Stimulated activated CD4-positive, alpha-beta T cell treated with anti-CD3 and anti-CD28 coated beads, Interleukin-4, amount 100 ng/mL, for 24 hours (primary cell): Measurements from ENCODE around the gene HOXA5.

Experiments used
- DNase-seq: peaks from one replicate; pipeline ENCODE4 v3.0.0-alpha.2; 2020

HOXA5 gene

GRCh38 chr7:27147199-27148030 lies 3.9 kb upstream of the HOXA5 start, which contains the start of gene HOXA6:
TSS of gene HOXA6 (minus strand) at chr7:27147774. CDS start at chr7:27147749, 25 bp downstream.
- DNase-seq, result no peak

DNA sequence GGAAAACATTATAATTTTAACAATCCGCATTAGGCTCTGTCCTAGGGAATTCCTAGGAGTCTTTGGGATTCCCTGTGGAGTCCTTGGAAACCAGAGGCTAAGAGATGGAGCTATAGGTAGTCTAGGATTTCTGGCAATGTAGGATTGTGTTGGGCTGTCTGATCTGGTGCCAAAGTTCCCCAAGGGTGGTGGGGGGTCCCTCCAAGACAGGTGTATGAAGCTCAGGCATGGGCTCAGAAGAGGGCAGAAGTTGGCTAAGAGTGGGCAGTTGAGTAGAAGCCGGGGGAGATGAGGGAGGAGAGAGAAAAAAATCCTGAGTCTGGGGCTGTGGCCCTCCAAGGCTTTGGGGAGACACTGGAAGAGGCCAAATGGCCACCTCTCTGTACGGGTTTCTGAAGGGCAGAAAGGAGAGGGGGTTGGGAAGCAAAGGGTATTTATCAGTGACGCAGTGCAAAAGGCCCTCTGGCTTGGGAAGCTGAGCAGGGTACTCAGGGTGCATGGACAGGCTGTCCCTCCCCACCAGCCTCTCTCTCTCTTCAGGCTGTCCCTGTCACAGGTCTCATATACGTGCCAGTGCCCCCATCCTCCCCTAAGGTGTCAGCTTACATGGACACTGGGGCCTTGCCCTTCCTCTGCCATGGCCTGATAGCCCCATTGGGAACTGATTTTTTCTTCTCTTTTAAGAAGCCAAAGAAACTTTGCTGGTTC lies 3.2 kb upstream of the HOXA5 start:
- no peak for DNase-seq

DNA sequence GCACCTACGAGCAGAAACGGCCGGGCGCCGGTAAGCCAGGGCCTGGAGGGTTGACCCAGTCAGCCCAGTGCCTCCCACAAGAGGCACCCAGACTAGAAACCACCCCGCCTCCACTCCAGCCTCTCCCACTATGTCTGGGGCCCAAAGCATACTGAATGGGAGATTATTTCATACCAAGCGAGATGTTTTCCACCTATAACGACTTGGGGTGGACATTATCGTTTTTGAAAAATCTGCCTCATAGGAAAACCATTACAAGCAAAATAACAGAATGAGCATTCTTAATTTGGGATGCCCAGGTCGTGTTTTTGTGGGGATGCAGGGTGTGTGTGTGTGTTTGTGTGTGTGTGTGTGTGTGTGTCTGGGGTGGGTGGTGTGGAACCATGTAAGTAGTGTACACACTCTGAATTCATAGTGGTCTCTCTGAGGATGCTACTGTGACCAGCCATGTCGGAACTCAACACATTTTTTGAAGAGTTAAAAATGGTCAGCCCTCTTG lies 2.5 kb upstream of the HOXA5 start:
- no peak for DNase-seq

DNA sequence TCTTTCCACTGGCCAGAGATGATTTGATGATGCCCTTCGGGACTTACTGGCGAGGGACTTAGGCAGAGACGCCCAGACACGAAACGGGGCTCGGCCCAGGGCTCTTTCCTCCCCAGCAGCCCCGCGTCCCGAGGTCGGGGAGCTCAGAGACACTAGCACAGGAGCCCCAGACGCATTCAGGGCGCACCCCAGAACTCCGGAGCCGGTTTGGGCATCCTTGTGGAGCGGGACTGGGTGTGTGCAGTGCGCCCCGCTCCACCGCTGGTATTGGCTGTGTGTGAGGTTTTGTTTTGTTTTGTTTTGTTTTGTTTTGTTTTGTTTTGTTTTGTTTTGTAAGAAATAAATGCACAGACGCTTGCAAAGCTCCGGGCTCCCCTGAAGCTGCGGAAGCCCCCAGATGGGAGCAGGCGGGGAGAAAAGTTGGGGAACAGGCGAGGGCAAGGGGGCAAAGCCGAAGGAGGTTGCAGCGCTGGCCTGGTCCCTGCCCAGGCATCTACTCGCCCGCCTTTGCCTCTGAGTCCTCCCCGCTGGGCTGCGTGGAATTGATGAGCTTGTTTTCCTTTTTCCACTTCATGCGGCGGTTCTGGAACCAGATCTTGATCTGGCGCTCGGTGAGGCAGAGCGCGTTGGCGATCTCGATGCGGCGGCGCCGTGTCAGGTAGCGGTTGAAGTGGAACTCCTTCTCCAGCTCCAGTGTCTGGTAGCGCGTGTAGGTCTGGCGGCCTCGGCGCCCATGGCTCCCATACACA lies 1.9 kb upstream of the HOXA5 start:
- DNase-seq, result no peak

DNA sequence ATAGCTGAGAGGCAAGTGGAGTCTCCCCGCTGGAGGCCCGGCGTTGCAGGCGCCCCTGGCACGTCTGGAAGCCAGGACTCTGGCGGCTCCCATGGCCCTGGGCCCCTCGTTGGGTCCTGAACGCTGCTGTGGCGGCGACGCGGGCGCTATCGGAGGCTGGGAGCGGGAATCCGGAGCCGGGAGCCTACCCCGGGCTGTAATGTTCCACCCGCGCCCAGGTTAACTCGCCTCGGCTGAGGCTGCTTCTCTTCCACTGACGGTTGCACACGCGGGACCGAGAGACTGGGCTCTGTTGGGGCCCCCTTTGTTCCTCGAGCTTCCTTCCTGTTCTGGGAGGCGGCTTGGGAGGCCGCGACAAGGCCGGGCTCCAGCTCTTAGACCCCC lies 1.3 kb upstream of the HOXA5 start:
- no peak for DNase-seq

DNA sequence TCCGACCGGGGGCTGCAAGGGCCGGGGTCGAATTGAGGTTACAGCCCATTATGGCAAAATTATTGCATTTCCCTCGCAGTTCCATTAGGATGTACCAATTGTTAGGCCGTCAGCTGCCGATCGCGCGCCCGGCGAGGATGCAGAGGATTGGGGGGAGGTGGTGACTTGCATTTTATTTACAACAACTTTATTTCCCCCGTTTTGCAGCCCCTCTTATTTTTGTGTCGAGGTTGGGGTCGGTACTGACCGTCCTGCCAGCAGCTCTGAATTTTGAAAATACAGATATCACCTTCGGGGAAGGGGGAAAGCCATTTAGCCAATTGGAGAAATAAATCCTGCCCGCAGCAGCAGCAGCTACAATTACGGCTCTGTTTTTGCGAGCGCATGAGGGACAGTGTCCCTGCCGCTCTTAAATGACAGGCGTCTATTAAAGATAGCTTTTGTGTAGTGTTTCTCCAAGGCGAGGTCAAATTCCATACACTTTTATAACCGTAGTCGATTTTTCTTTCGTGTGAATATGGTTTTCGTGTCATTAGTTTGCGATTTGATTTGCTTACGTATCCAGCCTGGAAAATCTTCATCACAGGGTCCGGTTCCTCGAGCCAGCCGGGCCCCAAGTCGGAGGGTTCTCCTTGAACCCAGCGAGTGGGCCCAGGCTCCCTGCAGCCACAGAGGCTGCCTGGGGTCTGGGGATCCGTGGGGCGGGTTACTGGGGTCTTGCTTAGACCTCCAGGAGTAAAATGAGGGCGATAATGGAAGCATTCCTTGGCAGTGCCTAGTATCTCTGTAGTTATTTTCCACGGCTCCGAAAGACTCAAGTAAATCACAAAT lies 684 bp upstream of the HOXA5 start:
- no peak for DNase-seq

GRCh38 chr7:27142580-27143022 lies 880 bp downstream of the HOXA5 start:
- DNase-seq, result no peak

DNA sequence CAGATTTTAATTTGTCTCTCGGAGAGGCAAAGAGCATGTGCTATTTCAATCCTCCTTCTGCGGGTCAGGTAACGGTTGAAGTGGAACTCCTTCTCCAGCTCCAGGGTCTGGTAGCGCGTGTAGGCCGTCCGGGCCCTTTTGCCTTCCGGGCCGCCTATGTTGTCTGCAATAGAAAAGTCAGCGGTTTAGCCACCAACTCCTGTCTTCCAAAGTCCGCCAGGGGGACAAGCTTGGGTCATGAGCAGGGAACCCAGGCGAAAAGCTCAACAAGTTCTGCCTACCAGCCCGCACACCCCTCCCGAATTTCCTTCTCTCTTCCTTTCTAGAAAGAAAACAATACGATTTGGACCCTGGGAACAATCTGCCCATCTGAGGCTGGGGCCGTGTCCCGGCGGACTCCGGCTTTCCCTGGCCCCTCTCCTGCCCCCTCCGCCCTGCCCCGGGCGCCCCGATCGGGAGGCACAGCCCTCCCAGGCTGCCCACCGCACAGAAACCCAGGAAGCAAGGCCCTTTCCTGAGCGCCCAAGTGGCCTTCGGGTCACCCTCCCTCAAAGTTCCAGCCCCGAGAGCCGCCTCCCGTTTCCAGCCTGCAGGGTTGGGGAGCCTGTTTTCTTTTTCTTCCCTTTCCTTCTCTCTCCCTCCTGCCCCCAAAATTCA lies 1.4 kb downstream of the HOXA5 start:
- no peak for DNase-seq

DNA sequence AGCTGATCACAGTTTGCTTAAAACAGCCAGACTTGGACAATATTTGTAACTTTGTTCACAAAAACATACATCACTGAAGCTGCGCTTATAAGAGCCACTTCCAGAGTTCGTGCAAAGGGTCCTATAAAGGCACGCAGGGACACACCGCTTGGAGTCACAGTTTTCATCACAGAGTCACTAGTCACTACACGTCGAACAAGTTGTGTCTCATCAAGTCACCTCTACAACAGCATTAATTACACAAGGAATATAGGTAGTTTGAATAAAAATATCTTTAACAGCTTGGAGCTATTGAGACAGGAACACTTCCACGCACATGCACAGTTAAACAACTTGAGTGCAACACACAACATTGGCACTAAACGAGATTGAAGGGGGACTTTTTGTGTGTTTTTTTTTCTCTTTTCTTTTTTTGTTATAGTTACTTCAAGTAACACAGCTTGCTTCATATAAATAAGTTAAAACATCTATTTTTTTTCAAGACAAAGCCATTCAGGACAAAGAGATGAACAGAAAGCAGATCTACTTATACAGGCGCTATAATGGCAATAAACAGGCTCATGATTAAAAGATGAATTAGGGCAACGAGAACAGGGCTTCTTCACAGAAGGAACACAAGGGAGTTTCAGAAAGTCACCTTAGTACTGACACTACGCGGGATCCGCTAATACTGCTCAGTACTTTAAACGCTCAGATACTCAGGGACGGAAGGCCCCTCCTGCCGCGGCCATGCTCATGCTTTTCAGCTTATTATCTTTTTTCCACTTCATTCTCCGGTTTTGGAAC lies 2.2 kb downstream of the HOXA5 start:
- no peak for DNase-seq

GRCh38 chr7:27140126-27140857 lies 3.2 kb downstream of the HOXA5 start:
- no peak for DNase-seq

- DNase-seq, result no peak
Observed at GRCh38 chr7:27139334-27140125, 4.0 kb downstream of the HOXA5 start.

DNA sequence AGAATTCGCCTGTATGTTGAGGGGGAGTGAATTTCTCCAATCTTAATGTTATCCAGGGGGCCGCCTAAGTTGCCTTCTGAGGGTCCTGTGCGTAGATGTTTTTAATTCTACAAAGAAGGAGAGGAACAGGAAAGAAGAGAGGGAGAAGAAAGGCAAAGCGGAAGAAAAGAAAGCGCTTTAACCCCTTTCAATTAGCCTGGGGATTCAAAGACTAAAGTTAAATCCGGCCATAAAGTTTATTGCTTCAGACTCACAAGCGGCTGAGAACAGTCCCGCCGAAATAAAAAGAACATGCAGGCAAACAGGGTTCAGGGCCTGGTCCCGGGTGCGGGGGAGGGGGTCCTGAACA lies 4.5 kb downstream of the HOXA5 start:
- DNase-seq, result no peak

DNA sequence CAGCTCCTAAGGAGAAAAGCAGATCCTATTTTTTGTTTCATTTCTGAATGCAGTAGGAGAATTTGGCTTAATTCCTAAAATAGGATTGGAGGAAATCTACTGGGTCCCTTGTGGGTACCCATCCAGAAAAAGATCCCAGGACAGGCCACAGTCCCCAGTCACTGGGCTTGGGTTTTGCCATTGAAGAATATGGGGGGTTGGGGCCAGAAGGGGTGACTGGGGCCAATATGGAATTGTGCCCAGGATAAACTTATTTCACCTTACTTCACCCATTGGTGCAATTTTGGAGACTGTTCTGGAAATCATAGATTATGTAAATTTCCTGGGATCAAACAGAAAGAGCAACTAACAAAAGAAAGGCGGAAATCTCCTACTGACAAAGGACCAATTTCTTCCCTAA lies 5.0 kb downstream of the HOXA5 start:
- no peak for DNase-seq

DNA sequence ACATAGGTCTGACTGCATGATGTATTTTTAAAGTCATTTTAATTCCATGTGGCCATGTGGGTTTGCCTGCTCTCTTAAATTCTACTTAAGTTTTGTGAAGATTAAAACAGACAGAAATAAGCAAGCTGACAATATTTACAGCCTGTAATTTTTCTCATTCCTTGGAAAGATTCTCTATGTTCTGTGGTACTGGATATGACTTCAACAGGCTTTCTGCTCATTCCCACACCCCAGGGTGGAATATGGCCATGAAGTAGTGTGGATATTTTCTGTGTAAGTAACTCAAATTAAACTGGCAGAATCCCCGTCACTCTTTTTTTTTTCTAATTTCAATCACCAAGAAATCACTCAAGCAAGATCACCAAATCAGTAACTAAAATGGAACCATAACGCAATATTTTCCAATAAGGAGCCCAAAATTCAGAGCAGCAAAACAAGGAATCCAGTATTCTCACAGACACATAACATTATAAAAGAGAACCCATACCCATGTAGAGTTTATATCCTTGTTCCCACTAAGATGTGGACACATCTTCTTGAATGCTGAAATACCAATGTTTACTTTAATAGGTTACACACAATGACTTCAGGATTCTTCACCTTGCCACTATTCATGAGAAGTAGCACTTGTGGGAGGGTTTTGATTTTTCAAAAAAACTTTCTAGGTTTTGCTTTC lies 5.7 kb downstream of the HOXA5 start:
- no peak for DNase-seq

DNA sequence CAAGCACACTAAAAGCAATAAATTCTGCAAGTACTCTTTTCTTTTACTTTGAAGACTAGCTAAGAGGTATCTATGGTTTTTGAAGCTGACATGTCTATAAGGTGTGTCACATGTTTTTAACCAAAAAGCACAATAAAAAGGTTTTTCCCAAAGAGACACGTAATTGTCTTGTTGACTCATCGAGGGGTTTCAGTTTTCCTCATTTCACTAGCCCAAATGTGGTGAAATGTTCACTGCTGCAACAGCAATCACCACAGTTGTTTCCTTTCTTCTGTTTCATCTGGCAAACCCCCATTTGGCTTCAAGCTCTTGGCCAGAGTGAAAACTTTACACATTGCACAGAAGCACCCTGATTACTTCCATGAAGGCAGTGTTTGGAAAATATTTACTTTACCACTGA lies 9.1 kb downstream of the HOXA5 start:
- no peak for DNase-seq

DNA sequence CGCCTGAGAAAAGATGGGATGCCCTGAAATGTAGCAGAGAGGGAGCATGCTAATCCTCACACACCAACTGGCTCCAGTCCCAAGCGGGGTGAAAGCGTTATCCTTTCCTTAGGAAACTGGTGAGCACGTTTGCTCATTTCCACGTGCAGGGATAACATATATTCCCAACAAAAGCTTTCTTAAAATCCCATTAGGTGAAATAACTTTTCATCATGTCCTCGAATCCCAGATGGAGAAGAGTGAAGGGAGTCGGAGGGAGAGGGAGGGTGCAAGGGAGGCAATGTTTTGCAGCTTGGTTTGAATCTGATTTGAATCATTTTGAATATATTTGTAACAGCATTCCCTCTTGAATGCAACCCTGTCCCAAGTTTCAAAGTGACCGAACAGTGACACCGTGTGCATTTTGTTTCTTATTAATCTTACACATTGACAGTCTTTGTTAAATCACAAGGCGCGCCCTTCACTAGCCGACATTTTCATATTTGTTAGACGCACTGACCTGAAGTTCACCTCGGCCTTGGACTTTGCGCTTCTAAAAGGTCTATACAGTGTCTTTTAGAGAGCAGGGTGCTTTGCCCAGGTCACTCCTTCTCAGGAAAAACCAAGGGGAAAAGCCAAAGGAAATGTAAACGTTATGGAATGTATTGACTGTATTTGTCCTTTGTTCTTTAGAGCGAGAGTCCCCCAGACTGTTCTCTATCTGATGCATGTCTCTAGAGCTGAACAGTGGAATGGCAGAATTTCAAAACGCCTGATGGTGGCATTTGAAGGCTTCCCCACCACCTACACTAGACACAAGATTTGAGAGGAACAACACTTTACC lies 9.9 kb downstream of the HOXA5 start:
- no peak for DNase-seq

DNA sequence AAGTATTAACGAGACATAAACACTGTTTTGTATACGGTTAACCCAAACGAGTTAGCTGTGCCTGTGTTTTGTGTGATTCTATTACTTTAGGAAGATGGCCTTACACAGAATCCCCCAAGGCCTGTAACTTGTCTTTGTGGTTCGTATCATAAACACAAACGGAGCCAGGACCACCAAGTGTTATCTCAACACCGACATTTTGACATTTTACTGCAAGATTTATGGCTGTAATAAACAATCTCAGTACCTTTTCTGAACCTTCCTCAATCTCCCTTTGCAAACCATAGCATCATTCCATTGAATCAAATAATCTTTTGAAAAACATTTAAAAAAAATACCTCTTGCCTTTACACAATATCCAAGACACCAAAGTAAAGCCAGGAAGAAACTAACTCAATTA lies 10.5 kb downstream of the HOXA5 start:
- no peak for DNase-seq

- no peak for DNase-seq
Observed at GRCh38 chr7:27132214-27132613, 11.3 kb downstream of the HOXA5 start.
